Esophagus mucosa (tissue), 1 donor: ENCODE measurements around the gene THEM4. TPM values are rescaled to one million over a fixed set of nuclear protein-coding genes. Genes with fewer than 3 reads are reported as not detected.
"Not testable (repeated sequence)": the region's sequence is repeated elsewhere in the genome, so short reads cannot be mapped to it uniquely, and the experiment has no call there.

Experiments used
- ATAC-seq: fragments of 200-7000 bp; cut with Tn5 transposase; one replicate; pipeline ENCODE4 v1.9.1; 2020
- total RNA-seq: library from RNA; stranded (reverse); gene quantifications from one replicate; pipeline ENCODE4 v1.2.4, GENCODE V29; 2023
- donor health status: DM: yes; HTN: yes; CAD: no.

THEM4 gene
- total RNA-seq, 1 donor from 2014 or later = 4.8 TPM

- no peak for ATAC-seq
Measured at GRCh38 chr1:151892190-151892589, 17.1 kb downstream of the THEM4 start.

GRCh38 chr1:151891512-151891911 is 17.8 kb downstream of the THEM4 start:
- no peak for ATAC-seq

DNA sequence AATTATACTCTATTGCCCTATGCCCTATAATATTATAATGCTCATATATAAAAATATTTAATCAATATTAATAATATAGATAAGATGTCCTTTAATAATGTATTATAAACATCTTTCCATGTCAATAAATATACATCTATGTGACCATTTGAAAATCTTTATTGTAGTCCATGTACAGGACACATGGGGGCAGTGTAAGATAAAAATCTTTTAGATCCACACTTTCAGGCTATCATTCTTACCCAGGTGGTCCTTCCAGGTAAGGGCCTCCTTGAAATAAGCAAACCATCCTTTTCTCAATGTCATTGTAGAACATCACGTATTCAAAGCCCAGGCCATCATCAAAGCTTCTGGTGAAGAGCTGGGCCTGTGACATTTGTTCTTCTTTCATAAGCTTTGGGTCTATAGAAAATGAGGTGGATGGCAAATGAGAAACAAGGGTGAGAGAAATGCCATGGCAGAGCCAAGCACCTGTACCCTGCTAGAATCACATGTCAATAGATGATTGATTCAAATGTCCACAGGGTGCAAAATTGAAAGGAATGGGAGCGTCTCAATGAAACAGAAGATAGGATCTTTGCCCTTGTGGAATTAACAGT is 20.2 kb downstream of the THEM4 start:
- ATAC-seq = no peak

DNA sequence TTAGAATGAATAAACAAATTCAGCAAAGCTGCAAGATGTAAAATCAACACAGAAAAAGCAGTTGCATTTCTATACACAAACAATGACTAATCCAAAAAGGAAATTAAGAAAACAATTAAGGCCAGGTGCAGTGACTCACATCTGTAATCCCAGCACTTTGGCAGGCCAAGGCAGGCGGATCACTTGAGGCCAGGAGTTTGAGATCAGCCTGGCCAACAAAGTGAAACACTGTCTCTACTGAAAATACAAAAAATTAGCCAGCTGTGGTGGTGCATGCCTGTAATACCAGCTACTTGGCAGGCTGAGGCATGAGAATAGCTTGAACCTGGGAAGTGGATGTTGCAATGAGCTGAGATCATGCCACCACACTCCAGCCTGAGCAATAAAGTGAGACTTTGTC is 22.3 kb downstream of the THEM4 start:
- peak; percentile 72 for ATAC-seq

- peak; percentile 83 for ATAC-seq
Measured at GRCh38 chr1:151885479-151885878, 23.8 kb downstream of the THEM4 start.

- not testable (repeated sequence) for ATAC-seq
Measured at GRCh38 chr1:151884879-151885278, 24.4 kb downstream of the THEM4 start.

GRCh38 chr1:151884445-151884844 is 24.9 kb downstream of the THEM4 start:
- not testable (repeated sequence) for ATAC-seq

GRCh38 chr1:151883898-151884297 is 25.4 kb downstream of the THEM4 start:
- not testable (repeated sequence) for ATAC-seq

DNA sequence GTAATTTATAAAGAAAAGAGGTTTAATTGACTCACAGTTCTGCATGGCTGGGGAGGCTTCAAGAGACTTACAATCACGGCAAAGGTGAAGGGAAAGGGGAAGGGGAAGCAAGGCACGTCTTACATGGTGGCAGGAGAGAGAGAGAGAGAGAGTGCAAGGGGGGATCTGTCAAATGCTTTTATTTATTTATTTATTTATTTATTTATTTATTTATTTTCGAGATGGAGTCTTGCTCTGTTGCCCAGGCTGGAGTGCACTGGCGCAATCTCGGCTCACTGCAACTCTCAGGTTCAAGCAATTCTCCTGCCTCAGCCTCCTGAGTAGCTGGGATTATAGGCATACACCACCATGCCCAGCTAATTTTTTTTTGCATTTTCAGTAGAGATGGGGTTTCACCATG is 26.4 kb downstream of the THEM4 start:
- ATAC-seq = not testable (repeated sequence)

GRCh38 chr1:151882466-151882865 is 26.8 kb downstream of the THEM4 start:
- no peak for ATAC-seq

- ATAC-seq = no peak
Measured at GRCh38 chr1:151881479-151881878, 27.8 kb downstream of the THEM4 start.

GRCh38 chr1:151875419-151876097 is 33.8 kb downstream of the THEM4 start:
- ATAC-seq = no peak

DNA sequence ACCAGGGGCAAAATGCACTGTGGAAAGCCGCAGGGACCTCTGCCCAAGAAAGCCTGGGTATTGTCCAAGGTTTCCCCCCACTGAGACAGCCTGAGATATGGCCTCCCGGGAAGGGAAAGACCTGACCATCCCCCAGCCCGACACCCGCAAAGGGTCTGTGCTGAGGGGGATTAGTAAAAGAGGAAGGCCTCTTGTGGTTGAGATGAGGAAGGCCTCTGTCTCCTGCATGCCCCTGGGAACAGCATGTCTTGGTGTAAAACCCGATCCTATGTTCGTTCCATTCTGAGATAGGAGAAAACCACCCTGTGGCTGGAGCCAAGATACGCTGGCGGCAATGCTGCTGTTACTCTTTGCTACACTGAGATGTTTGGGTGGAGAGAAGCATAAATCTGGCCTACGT is 36.5 kb downstream of the THEM4 start:
- not testable (repeated sequence) for ATAC-seq

DNA sequence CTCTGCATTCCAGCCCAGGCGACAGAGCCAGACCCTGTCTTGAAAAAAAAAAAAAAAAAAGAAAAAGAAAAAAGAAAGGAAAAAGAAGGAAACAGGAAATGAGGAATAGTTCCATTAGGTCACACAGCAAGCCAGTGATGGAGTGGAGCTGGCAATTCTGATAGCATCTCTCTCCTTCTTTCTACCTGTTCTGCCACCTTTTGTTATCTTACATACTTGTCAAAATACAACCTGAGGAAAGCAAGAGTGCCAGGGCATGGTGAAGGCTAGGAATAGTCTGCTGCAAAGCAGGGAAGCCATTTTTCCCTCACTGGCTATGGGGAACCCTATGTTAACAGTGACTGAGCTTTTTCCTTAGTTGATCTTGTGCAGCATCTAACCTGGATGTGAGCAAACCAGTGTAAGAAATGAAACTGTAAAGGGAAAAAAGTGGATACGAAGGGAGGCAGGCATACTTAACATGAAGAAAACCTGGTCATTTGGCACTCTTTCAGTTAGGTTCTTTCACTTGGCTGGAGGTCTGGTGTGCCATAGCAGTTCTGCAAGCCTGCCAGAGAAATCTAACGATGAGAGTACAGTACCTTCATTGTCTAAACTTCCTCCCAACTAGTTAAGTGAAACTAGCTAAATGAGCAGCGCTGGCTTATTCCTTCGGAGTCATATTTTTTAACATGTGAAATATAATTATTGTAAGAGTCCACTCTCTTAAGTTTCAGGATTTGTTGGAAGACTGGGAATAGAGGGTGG is 37.9 kb downstream of the THEM4 start:
- no peak for ATAC-seq

DNA sequence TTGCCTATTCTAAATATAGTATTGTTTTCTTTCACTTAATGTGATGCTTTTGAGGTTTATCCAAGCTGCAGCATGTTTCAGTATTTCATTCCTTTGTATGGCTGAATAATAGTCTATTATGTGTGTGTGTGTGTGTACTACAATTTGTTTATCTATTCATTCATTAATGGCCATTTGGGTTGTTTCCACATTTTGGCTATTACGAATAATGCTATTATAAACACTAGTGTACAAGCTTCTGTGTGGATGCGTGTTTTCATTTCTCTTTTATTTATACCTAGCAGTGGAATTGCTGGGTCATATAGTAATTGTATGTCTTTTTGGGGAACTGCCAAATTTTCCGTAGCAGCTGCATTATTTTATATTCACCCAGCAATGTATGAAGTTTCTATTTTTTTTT is 40.8 kb downstream of the THEM4 start:
- no peak for ATAC-seq

DNA sequence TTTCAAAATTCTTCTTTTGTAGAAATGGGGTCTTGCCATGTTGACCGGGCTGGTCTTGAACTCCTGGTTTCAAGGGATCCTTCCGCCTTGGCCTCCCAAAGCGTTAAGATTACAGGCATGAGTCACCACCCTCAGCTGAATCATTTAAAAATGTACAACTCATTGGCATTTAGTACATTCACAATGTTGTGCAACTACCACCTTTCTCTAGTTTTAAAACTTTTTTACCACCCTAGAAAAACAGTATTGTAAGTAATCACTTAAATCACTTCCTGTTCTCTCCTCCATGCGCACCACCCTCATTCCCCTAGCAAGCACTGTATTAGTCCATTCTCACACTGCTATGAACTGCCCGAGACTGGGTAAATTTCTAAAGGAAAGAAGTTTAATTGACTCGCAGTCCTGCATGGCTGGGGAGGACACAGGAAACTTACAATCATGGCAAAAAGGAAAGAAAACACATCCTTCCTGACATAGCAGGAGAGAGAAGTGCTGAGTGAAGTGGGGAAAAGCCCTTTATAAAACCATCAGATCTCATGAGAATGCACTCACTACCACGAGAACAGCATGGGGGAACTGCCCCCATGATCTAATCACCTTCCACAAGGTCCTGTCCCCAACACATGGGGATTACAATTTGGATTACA is 41.4 kb downstream of the THEM4 start:
- ATAC-seq = peak; percentile 74

GRCh38 chr1:151867321-151867720 is 42.0 kb downstream of the THEM4 start:
- ATAC-seq = no peak

GRCh38 chr1:151864411-151864810 is 44.9 kb downstream of the THEM4 start:
- ATAC-seq = no peak

DNA sequence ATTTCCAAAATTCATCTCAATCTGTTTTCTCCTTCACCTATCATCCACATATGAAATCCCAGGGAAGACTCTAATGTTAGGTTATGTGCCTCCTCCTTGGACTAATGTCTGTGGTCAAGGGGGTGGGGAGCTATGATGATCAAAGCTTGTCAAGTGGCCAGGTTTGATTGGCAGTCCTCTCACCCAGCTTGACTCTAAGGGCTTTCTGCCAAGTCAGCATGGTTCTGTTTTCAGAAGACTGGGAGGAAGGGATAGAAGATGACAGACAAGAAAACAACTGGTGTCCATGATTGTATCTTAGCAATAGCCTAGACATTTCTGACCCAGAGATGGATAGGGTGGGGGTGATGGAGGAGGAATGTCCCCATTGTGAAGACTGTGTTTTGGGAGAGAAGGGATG is 46.7 kb downstream of the THEM4 start:
- ATAC-seq = no peak

DNA sequence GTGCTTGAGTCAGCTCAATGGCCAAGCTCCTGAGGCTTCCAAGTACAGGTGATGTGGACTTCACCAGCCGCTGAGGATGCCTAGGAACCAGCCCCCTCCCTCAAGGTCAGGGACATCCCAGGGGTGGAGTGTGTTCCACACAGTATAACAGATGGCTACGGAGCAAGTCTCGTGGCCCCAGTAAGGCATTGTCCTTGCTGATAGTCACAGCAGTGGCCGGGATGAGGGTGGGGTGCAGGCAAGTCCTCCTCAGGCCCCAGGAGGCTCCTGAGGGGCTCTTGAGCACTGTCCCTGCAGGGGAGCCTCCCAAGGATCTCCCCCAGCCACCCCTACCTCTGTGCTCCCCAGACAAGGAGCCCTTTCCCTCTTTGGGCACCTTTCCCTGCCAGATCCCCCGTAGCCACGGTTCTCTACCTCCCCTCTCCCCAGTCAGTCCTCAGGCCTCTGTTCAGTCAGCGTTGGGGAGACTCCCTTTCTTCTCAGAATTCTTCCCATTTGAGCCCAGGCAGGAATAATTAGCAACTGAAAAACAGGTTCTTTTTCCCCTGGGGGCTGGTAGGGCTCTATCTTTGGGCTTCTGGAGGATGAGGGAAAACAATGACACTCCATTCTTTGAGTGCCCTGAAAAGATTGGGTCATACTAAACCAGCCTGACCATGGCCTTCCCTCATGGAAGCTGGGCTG is 48.7 kb downstream of the THEM4 start:
- ATAC-seq = peak; percentile 39

DNA sequence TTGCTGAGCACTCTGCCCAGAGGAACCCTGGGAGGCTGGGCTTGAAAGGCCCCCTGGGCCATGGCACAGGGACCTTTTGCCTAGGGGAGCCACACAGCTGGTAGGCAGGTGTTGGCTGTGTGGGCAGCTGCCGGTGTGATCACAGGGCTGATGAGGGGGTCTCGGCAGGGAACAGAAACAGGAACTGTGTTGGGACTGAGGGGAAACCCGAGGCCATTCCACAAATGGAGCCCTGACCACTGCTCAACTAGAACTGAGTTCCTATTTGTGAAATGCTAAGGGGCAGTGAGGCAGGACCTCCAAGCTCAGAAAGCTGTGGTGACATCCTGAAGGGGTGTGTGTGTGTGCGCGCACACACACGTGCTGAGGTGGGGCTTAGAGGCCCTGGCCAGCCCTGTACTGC is 49.4 kb downstream of the THEM4 start:
- ATAC-seq = no peak

- ATAC-seq = no peak
Measured at GRCh38 chr1:151858886-151859665, 50.2 kb downstream of the THEM4 start.
